Ishikawa (cell line): ENCODE data around the gene SENP1.

ENCODE experiments used
- CEBPB ChIP-seq: IDR thresholded peaks from 2 replicates; pipeline ENCODE4 v1.6.1; 2012
- CREB1 ChIP-seq: IDR thresholded peaks from 2 replicates; pipeline ENCODE4 v1.6.1; 2012; ENCODE audit warnings: low read depth
- EGR1 ChIP-seq: IDR thresholded peaks from 2 replicates; pipeline ENCODE4 v1.6.1; 2012
- EP300 ChIP-seq: IDR thresholded peaks from 2 replicates; pipeline ENCODE4 v1.6.1; 2012; ENCODE audit warnings: borderline replicate concordance
- MAX ChIP-seq: IDR thresholded peaks from 2 replicates; pipeline ENCODE4 v1.6.1; 2012
- NFIC ChIP-seq: IDR thresholded peaks from 2 replicates; pipeline ENCODE4 v1.6.1; 2012
- RAD21 ChIP-seq: IDR thresholded peaks from 2 replicates; pipeline ENCODE4 v1.6.1; 2012; ENCODE audit warnings: low read depth
- REST ChIP-seq: IDR thresholded peaks from 2 replicates; pipeline ENCODE4 v1.6.1; 2012; ENCODE audit warnings: low read depth, mild to moderate bottlenecking
- TAF1 ChIP-seq: IDR thresholded peaks from 2 replicates; pipeline ENCODE4 v1.6.1; 2012; ENCODE audit warnings: low read depth, mild to moderate bottlenecking
- TCF12 ChIP-seq: IDR thresholded peaks from 2 replicates; pipeline ENCODE4 v1.6.1; 2012; ENCODE audit warnings: low read depth
- TEAD4 ChIP-seq: IDR thresholded peaks from 2 replicates; pipeline ENCODE4 v1.6.1; 2012
- USF1 ChIP-seq: IDR thresholded peaks from 2 replicates; pipeline ENCODE4 v1.6.1; 2012
- YY1 ChIP-seq: IDR thresholded peaks from 2 replicates; pipeline ENCODE4 v1.6.1; 2012; ENCODE audit warnings: low read depth
- ZBTB7A ChIP-seq: IDR thresholded peaks from 2 replicates; pipeline ENCODE4 v1.6.1; 2012; ENCODE audit warnings: low read depth

- TF ChIP-seq TCF12: no peak
- TF ChIP-seq CEBPB: no peak
- no peak for TF ChIP-seq TAF1
- TF ChIP-seq YY1: no peak
- TF ChIP-seq MAX: no peak
- TF ChIP-seq USF1: no peak
- no peak for TF ChIP-seq RAD21
- TF ChIP-seq EP300: no peak
- no peak for TF ChIP-seq ZBTB7A
- no peak for TF ChIP-seq CREB1
- TF ChIP-seq TEAD4: no peak
- no peak for TF ChIP-seq REST
- TF ChIP-seq EGR1: no peak
- TF ChIP-seq NFIC: no peak
Observed at GRCh38 chr12:48008950-48009349, 96.9 kb downstream of the SENP1 start.
